ENCODE measurements around the gene SLC24A4. TPM values are rescaled to one million over a fixed set of nuclear protein-coding genes. Genes with fewer than 3 reads are reported as not detected.

The SLC24A4 gene
- 1.1 TPM for total RNA-seq (ENCODE audit: unreplicated experiment)
- long read RNA-seq, partial matches to known transcripts = 0 of 1 reads
- long read RNA-seq, other reads (novel, unspliced or antisense) = 1 of 1 reads

- Mint-ChIP-seq H3K4me3 (ENCODE audit: unreplicated experiment) (peak within 1 kb of the TSS; percentile 51), H3K36me3 (ENCODE audit: low read depth, unreplicated experiment) (peaks cover 3% of the 10 kb centered on the region), H3K4me1 (ENCODE audit: unreplicated experiment) (no peaks in the 10 kb centered on the region), H3K27ac (ENCODE audit: unreplicated experiment) (no peak within 1 kb of the TSS), H3K9me3 (ENCODE audit: unreplicated experiment) (no peaks in the 10 kb centered on the region), H3K27me3 (ENCODE audit: unreplicated experiment) (peaks cover 9% of the 10 kb centered on the region)
- TF ChIP-seq CTCF (IDR thresholded peaks at IDR 0.05; ENCODE audit: unreplicated experiment) = no peak
- peak; percentile 31 for DNase-seq (ENCODE audit: low spot score)
Measured at GRCh38 chr14:92323011-92323915, at the start of gene SLC24A4. SLC24A4 (plus strand) TSS chr14:92323165; CDS start chr14:92323831, 666 bp downstream.

- peaks cover 7% of the 10 kb centered on the region for H3K27me3 Mint-ChIP-seq (ENCODE audit: unreplicated experiment)
- no peak for DNase-seq (ENCODE audit: low spot score)
- no peak overlapping the region for H3K4me3 Mint-ChIP-seq (ENCODE audit: unreplicated experiment)
- no peaks in the 10 kb centered on the region for H3K9me3 Mint-ChIP-seq (ENCODE audit: unreplicated experiment)
- H3K27ac Mint-ChIP-seq (ENCODE audit: unreplicated experiment) = no peak overlapping the region
- no peak for TF ChIP-seq CTCF (IDR thresholded peaks at IDR 0.05; ENCODE audit: unreplicated experiment)
- no peaks in the 10 kb centered on the region for H3K36me3 Mint-ChIP-seq (ENCODE audit: low read depth, unreplicated experiment)
- H3K4me1 Mint-ChIP-seq (ENCODE audit: unreplicated experiment) = peaks cover 3% of the 10 kb centered on the region
Measured at GRCh38 chr14:92273166-92273565, 49.8 kb upstream of the SLC24A4 start.

- H3K4me1 Mint-ChIP-seq (ENCODE audit: unreplicated experiment) = peaks cover 3% of the 10 kb centered on the region
Measured at GRCh38 chr14:92274055-92274454, 48.9 kb upstream of the SLC24A4 start.

GRCh38 chr14:92276074-92276473, 46.9 kb upstream of the SLC24A4 start:
- Mint-ChIP-seq H3K4me3 (ENCODE audit: unreplicated experiment) (no peak overlapping the region), H3K4me1 (ENCODE audit: unreplicated experiment) (peaks cover 3% of the 10 kb centered on the region), H3K27me3 (ENCODE audit: unreplicated experiment) (peaks cover 10% of the 10 kb centered on the region), H3K9me3 (ENCODE audit: unreplicated experiment) (no peaks in the 10 kb centered on the region), H3K27ac (ENCODE audit: unreplicated experiment) (peak overlapping the region; percentile 37), H3K36me3 (ENCODE audit: low read depth, unreplicated experiment) (no peaks in the 10 kb centered on the region)
- TF ChIP-seq CTCF (IDR thresholded peaks at IDR 0.05; ENCODE audit: unreplicated experiment) = no peak
- no peak for DNase-seq (ENCODE audit: low spot score)

More at GRCh38 chr14:92274055-92274454, 48.9 kb upstream of the SLC24A4 start:
- no peaks in the 10 kb centered on the region for H3K36me3 Mint-ChIP-seq (ENCODE audit: low read depth, unreplicated experiment)
- DNase-seq (ENCODE audit: low spot score) = no peak
- H3K27me3 Mint-ChIP-seq (ENCODE audit: unreplicated experiment) = peaks cover 7% of the 10 kb centered on the region
- H3K4me3 Mint-ChIP-seq (ENCODE audit: unreplicated experiment) = no peak overlapping the region
- H3K27ac Mint-ChIP-seq (ENCODE audit: unreplicated experiment) = no peak overlapping the region
- TF ChIP-seq CTCF (IDR thresholded peaks at IDR 0.05; ENCODE audit: unreplicated experiment) = no peak
- H3K9me3 Mint-ChIP-seq (ENCODE audit: unreplicated experiment) = no peaks in the 10 kb centered on the region

- no peaks in the 10 kb centered on the region for H3K9me3 Mint-ChIP-seq (ENCODE audit: unreplicated experiment)
- peaks cover 10% of the 10 kb centered on the region for H3K27me3 Mint-ChIP-seq (ENCODE audit: unreplicated experiment)
- no peak for DNase-seq (ENCODE audit: low spot score)
- peaks cover 3% of the 10 kb centered on the region for H3K4me1 Mint-ChIP-seq (ENCODE audit: unreplicated experiment)
- H3K27ac Mint-ChIP-seq (ENCODE audit: unreplicated experiment) = no peak overlapping the region
- H3K36me3 Mint-ChIP-seq (ENCODE audit: low read depth, unreplicated experiment) = no peaks in the 10 kb centered on the region
- no peak for TF ChIP-seq CTCF (IDR thresholded peaks at IDR 0.05; ENCODE audit: unreplicated experiment)
- H3K4me3 Mint-ChIP-seq (ENCODE audit: unreplicated experiment) = no peak overlapping the region
Measured at GRCh38 chr14:92277031-92277430, 45.9 kb upstream of the SLC24A4 start.

Measured in endothelial cell (in vitro differentiated cells).